ENCODE measurements around the gene AFAP1. TPM values are rescaled to one million over a fixed set of nuclear protein-coding genes. Genes with fewer than 3 reads are reported as not detected.

The AFAP1 gene
- total RNA-seq, 1 experiment from 2014 or later = 11.3 TPM

DNA sequence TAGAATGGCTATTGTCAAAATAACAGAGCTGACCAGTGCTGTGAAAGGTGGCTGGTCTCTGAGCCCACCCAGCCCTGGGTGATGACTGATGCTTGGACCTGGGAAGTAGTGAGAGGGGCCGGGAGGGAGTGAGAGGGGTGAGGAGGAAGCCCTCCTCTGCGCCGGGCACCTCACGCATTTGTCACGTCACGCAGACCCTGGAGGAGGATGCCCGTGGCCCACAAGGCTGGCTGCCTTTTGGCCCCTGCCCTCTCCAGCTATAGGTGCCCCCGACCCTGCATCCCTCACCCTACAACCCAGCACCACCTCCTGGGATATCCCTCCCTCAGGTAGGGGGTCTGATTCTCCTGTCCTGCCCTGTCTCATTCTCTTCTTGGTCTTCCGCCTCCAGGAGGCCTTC is 207.4 kb downstream of the AFAP1 start:
- no peaks in the 10 kb centered on the region for H3K36me3 ChIP-seq (replicated peaks; ENCODE audit: control insufficient read depth, insufficient read depth, low read length)
- no peak for DNase-seq
- no peaks in the 10 kb centered on the region for H3K27me3 ChIP-seq (ENCODE audit: control insufficient read depth, insufficient read depth, low read length)
- H3K4me3 ChIP-seq (ENCODE audit: insufficient read depth, low read depth, low read length) = no peak overlapping the region

DNA sequence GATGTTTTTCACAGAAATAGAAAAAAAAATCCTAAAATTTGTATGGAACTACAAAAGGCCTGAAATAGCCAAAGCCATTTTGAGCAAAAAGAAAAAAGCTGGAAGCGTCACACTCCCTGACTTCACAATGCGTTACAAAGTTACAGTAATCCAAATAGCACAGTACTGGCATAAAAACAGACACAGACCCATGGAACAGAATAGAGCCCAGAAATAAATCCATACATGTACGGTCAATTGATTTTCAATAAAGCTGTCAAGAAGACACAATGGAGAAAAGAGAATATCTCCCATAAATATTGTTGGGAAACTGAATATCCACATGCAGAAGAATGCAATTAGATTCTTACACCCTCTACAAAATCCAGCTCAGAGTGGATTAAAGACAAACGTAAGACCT is 208.2 kb downstream of the AFAP1 start:
- H3K4me3 ChIP-seq (ENCODE audit: insufficient read depth, low read depth, low read length) = no peak overlapping the region
- no peak for DNase-seq
- H3K36me3 ChIP-seq (replicated peaks; ENCODE audit: control insufficient read depth, insufficient read depth, low read length) = no peaks in the 10 kb centered on the region
- no peaks in the 10 kb centered on the region for H3K27me3 ChIP-seq (ENCODE audit: control insufficient read depth, insufficient read depth, low read length)

DNA sequence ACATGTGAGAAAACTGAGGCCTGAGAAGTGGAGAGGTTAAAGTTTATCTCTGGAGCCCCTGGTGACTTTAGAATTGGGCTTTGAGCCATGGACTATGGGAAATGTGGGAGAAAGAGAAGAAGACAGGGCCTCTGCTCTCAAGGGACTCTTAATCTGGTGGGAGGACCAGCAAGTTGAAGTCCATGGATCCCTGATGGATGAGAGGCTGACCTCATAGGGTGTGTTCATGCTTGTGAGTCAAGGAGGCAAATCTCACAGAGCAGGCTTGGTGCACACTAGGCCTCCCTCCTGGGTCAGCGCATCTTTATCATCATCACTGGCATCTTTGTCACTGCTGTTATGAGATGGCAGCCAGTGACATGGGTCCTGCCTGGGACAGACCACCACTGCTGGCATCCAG is 211.9 kb downstream of the AFAP1 start:
- H3K36me3 ChIP-seq (replicated peaks; ENCODE audit: control insufficient read depth, insufficient read depth, low read length) = no peaks in the 10 kb centered on the region
- H3K4me3 ChIP-seq (ENCODE audit: insufficient read depth, low read depth, low read length) = no peak overlapping the region
- no peaks in the 10 kb centered on the region for H3K27me3 ChIP-seq (ENCODE audit: control insufficient read depth, insufficient read depth, low read length)
- no peak for DNase-seq

DNA sequence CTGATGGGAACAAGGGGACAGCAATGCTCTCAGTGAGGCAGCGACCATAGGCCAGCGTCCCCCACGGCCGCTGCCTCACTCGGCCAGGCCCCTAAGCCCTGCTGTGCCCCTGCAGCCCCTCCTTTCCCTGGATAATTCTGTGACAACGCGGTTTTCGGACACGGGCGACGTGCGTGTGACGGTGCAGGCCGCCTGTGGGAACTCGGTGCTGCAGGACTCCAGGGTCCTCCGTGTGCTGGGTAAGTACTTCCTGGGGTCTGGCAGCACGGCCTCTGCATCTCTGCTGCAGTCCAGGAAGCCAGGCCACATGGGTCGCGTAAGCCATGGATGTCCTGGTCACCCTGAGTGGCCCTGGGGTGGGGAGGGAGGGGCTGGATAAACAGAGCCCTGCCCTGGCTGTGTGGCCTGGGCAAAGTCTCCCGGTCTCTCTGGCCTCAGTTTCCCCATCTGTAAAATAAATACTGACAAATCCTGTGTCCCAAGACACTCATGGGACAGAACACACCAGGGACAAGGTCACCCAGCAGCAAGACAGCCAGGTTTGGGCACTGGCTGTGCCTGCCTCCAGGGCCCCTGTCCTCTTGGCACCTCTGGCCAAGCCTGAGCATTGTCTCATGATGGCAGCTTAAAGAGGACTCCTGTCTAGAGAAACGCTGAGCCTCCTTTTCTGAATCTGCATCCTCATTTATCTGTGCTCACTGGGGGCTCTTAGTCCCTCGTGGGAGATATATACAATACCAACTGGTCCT is 212.8 kb downstream of the AFAP1 start:
- no peak for DNase-seq
- no peaks in the 10 kb centered on the region for H3K36me3 ChIP-seq (replicated peaks; ENCODE audit: control insufficient read depth, insufficient read depth, low read length)
- no peaks in the 10 kb centered on the region for H3K27me3 ChIP-seq (ENCODE audit: control insufficient read depth, insufficient read depth, low read length)
- H3K4me3 ChIP-seq (ENCODE audit: insufficient read depth, low read depth, low read length) = no peak overlapping the region

DNA sequence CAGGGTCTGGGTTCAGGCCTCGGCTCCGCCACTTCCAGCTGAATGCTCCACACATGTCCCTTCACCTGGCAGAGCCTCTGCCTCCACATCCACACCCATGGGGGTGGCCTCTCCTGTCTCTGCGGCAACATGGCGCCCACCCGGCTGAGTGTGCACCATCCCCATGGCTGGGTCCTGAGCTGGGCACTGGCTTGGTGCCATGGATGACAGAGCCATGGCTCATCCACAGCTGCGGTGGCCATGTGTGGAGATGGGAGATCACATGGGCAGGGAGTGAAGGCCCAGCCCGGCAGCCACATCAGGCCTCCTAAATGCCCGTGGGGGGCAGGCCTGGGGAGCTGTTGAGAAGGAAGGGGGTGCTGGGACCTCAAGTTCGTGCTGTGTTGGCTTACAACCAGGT is 213.7 kb downstream of the AFAP1 start:
- Histone ChIP-seq H3K36me3 (replicated peaks; ENCODE audit: control insufficient read depth, insufficient read depth, low read length) (no peaks in the 10 kb centered on the region), H3K4me3 (ENCODE audit: insufficient read depth, low read depth, low read length) (no peak overlapping the region), H3K27me3 (ENCODE audit: control insufficient read depth, insufficient read depth, low read length) (no peaks in the 10 kb centered on the region)
- no peak for DNase-seq

- Histone ChIP-seq H3K36me3 (replicated peaks; ENCODE audit: control insufficient read depth, insufficient read depth, low read length) (no peaks in the 10 kb centered on the region), H3K27me3 (ENCODE audit: control insufficient read depth, insufficient read depth, low read length) (no peaks in the 10 kb centered on the region), H3K4me3 (ENCODE audit: insufficient read depth, low read depth, low read length) (no peak overlapping the region)
- no peak for DNase-seq
Measured at GRCh38 chr4:7723625-7724024, 216.0 kb downstream of the AFAP1 start.

DNA sequence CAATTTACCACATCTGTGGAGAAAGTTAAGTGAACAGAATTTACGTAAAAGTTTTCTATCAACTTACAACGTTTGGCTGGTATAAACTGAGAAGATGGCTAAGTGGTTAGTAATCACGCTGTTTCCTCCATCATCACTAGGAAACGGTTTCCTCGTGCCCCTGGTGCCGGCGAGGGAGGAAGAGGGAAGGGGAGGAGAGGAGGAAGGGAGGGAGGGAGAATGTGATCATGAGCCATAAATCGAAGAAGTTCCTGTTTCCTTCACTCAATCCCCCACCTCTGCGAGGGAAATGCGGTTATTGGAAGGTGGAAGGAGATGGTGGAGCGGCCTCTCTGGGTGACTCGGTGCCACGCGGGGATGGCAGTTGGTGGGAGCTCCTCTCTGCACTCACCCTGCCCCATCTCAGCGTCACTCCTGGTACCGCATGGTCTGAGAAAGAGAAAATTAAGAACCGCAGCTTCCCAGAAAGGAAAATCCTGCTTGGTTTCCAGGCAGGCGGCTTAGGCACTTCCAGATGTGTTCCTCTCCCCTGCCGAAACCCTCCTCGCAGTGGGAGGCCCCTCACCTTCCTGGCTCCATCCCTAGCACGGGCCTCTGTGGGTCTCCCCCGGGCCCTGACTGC is 216.8 kb downstream of the AFAP1 start:
- DNase-seq = no peak
- Histone ChIP-seq H3K4me3 (ENCODE audit: insufficient read depth, low read depth, low read length) (no peak overlapping the region), H3K27me3 (ENCODE audit: control insufficient read depth, insufficient read depth, low read length) (no peaks in the 10 kb centered on the region), H3K36me3 (replicated peaks; ENCODE audit: control insufficient read depth, insufficient read depth, low read length) (no peaks in the 10 kb centered on the region)

DNA sequence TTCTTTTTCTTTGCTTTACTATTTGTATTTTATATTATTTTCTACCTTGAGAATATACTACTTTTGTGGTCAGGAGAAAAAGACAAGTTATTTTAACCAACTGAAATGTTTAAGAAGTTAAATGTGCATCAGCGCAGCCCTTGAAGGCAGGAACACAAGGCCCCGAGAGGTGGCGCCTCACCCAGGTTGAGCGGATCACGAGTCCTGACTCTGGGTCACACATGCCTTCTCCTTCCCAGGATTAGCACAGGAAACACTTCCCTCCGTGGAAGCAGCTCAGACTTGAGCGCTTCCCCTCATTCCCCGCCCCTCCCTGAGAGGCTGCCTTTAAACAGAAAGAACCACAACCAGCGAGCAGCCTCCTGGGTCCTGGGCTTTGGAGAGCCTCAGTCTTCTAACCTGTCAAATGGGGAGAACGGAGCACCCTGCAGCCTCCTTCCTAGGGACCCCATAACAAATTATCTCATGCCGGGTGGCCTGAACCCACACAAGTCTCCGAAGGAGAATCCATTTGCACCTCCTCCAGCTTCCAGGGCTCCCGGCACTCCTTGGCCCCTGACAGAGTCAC is 217.6 kb downstream of the AFAP1 start:
- Histone ChIP-seq H3K4me3 (ENCODE audit: insufficient read depth, low read depth, low read length) (no peak overlapping the region), H3K36me3 (replicated peaks; ENCODE audit: control insufficient read depth, insufficient read depth, low read length) (no peaks in the 10 kb centered on the region), H3K27me3 (ENCODE audit: control insufficient read depth, insufficient read depth, low read length) (no peaks in the 10 kb centered on the region)
- DNase-seq = no peak

DNA sequence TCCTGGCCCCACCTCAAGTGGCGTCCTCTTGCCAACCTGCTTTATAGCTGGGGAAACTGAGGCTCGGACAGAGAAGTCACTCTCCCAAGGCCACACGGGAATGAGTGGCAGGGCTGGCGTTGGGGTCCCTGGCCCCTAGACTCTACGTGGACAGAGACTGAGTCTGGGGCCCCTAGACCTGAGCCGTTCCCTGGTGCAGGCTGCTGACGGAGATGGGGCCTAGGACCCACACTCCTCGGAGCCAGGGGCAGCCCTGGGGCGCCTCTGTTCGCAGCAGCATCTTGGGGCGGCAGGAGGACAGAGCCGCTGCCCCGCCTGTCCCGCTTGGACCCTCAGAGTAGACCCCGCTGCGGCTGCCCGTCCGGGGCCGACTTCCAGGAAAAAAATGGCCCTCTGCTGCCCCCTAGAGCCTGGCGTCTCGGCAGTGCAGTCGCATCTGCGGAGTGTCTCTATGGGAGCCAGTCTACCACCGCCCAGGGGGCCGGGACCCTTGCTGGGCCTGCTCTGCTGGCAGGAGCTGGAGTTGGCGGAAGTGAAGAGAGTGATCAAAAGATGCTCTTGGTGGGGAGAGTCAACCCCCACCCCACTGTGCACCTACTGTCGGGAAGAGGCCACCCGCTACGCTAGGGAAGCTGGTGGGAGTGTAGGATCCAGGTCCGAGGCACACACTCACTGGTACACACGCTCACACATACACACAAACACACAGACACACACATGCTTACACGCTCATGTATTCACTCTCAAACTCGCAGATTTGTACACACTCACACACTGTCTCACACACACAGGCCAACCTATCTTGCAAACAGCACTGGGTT is 220.1 kb downstream of the AFAP1 start:
- H3K4me3 ChIP-seq (ENCODE audit: insufficient read depth, low read depth, low read length) = no peak overlapping the region
- DNase-seq = peak; percentile 97
- no peaks in the 10 kb centered on the region for H3K36me3 ChIP-seq (replicated peaks; ENCODE audit: control insufficient read depth, insufficient read depth, low read length)
- no peaks in the 10 kb centered on the region for H3K27me3 ChIP-seq (ENCODE audit: control insufficient read depth, insufficient read depth, low read length)

GRCh38 chr4:7717946-7718490 is 221.6 kb downstream of the AFAP1 start:
- Histone ChIP-seq H3K36me3 (replicated peaks; ENCODE audit: control insufficient read depth, insufficient read depth, low read length) (no peaks in the 10 kb centered on the region), H3K27me3 (ENCODE audit: control insufficient read depth, insufficient read depth, low read length) (no peaks in the 10 kb centered on the region), H3K4me3 (ENCODE audit: insufficient read depth, low read depth, low read length) (no peak overlapping the region)
- peak; percentile 77 for DNase-seq

DNA sequence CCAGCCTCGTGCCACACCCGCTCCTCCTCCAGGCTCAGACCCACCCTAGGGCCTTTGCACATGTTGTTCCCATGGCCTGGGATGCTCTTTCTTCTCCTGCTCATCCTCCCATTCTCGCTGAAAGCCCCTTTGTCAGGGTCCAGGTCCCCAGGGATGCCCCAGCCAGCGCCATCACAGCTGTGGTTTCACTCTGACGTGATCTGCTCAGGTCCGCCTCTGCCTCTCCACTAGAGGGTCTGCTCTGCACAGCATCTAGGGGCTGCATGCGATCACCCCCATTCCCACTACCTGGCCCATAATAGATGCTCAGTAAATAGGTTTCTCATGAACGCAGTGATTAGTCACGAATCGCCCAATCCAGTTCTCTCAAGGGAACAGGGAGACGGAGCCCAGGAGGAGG is 222.5 kb downstream of the AFAP1 start:
- DNase-seq = no peak
- H3K27me3 ChIP-seq (ENCODE audit: control insufficient read depth, insufficient read depth, low read length) = no peaks in the 10 kb centered on the region
- H3K36me3 ChIP-seq (replicated peaks; ENCODE audit: control insufficient read depth, insufficient read depth, low read length) = no peaks in the 10 kb centered on the region
- H3K4me3 ChIP-seq (ENCODE audit: insufficient read depth, low read depth, low read length) = no peak overlapping the region

- Histone ChIP-seq H3K27me3 (ENCODE audit: control insufficient read depth, insufficient read depth, low read length) (no peaks in the 10 kb centered on the region), H3K4me3 (ENCODE audit: insufficient read depth, low read depth, low read length) (no peak overlapping the region), H3K36me3 (replicated peaks; ENCODE audit: control insufficient read depth, insufficient read depth, low read length) (no peaks in the 10 kb centered on the region)
- DNase-seq = no peak
Measured at GRCh38 chr4:7716010-7716721, 223.5 kb downstream of the AFAP1 start.

DNA sequence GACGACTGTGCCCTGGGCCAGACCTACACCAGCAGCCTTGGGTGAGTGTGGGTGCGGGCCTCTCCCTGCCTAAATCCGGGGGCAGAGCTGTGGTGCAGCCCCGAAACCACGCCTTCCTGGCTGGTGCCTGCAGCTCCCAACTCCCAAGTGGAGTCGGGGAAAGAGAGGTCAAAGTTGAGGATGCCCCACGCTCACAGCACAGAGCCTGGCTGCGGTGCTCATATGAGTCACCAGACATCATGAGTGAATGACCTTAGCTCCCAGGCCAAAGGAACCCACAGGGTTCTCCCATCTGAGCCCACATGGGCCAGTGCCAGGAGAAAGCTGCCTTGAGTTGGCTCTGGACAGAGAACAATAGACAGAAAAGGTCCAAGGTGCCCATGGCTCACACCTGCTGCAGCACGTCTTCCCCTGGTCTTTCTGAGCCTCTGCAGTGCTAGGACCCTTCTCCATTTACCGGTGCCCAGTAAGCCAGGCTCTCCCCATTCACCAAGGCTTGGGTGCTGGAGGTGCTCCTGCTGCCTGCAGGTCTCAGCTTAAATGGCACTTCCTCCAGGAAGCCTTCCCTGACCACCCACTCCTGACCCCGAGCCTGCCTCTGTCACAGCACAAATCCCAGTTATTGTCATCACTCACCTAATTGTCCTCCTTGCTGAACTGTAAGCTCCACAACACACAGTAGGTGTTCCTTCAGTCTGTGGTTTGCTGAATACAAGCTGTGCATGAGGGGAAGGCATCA is 224.2 kb downstream of the AFAP1 start:
- H3K4me3 ChIP-seq (ENCODE audit: insufficient read depth, low read depth, low read length) = no peak overlapping the region
- no peaks in the 10 kb centered on the region for H3K27me3 ChIP-seq (ENCODE audit: control insufficient read depth, insufficient read depth, low read length)
- no peak for DNase-seq
- H3K36me3 ChIP-seq (replicated peaks; ENCODE audit: control insufficient read depth, insufficient read depth, low read length) = no peaks in the 10 kb centered on the region
